IPS DF 6.9 (cell line): ENCODE measurements around the gene RTN3.
A peak's percentile ranks its signal among the peaks of the same experiment; 100 is the strongest.
"Not testable (repeated sequence)": the region's sequence is repeated elsewhere in the genome, so short reads cannot be mapped to it uniquely, and the experiment has no call there.

Source experiments
- DNase-seq: peaks from one replicate; pipeline ENCODE4 v3.0.0-alpha.2; 2013; ENCODE audit warnings: low read depth, low spot score
- H3K27ac ChIP-seq: one replicate; pipeline ENCODE4 v1.5.1; 2013; ENCODE audit warnings: low read length, control low read depth
- H3K27me3 ChIP-seq: 2 replicates; pipeline ENCODE4 v1.6.1; 2013; ENCODE audit warnings: mild to moderate bottlenecking, low read length; ENCODE audit not compliant: control insufficient read depth, insufficient read depth
- H3K36me3 ChIP-seq: 2 replicates; pipeline ENCODE4 v1.6.1; 2013; ENCODE audit warnings: low read length; ENCODE audit not compliant: control insufficient read depth, insufficient read depth
- H3K4me1 ChIP-seq: 2 replicates; pipeline ENCODE4 v1.6.1; 2013; ENCODE audit warnings: low read length; ENCODE audit not compliant: control insufficient read depth, insufficient read depth
- H3K4me3 ChIP-seq: 2 replicates; pipeline ENCODE4 v1.5.1; 2013; ENCODE audit warnings: mild to moderate bottlenecking, low read length
- H3K9me3 ChIP-seq: 2 replicates; pipeline ENCODE4 v1.6.1; 2013; ENCODE audit warnings: low read length, inconsistent platforms; ENCODE audit not compliant: control insufficient read depth, insufficient read depth
- WGBS: extraction: QIAGEN DNeasy Blood & Tissue Kit; methylation state at CpG from one replicate; pipeline ENCODE4 v1.1.7; 2013; ENCODE audit warnings: mixed read lengths, missing lambda C conversion rate; ENCODE audit not compliant: insufficient read length, insufficient coverage; 5-methylcytosine and 5-hydroxymethylcytosine counted together

The RTN3 gene

GRCh38 chr11:63682066-63683021 is 1.0 kb downstream of the RTN3 start:
- DNase-seq: no peak
- WGBS: 100% methylated on average over 1 of the region's 19 CpGs

GRCh38 chr11:63683133-63683991 is 2.1 kb downstream of the RTN3 start:
- Histone ChIP-seq H3K4me1 (no peaks in the 10 kb centered on the region), H3K27ac (no peak overlapping the region), H3K36me3 (no peaks in the 10 kb centered on the region), H3K27me3 (no peaks in the 10 kb centered on the region), H3K9me3 (no peaks in the 10 kb centered on the region), H3K4me3 (peak overlapping the region; percentile 12; the same call in 1 of the 2 replicates)
- WGBS: 100% methylated on average over 3 of the region's 8 CpGs
- DNase-seq: no peak

More at GRCh38 chr11:63682066-63683021, 1.0 kb downstream of the RTN3 start:
- H3K27me3 ChIP-seq: no peaks in the 10 kb centered on the region
- no peaks in the 10 kb centered on the region for H3K36me3 ChIP-seq
- no peaks in the 10 kb centered on the region for H3K9me3 ChIP-seq
- no peaks in the 10 kb centered on the region for H3K4me1 ChIP-seq
- no peak overlapping the region for H3K27ac ChIP-seq
- peak overlapping the region; percentile 88 for H3K4me3 ChIP-seq

GRCh38 chr11:63685158-63685721 is 3.9 kb downstream of the RTN3 start:
- not testable (repeated sequence) for H3K4me3 ChIP-seq, H3K9me3 ChIP-seq, H3K36me3 ChIP-seq, H3K27ac ChIP-seq, H3K4me1 ChIP-seq, DNase-seq, H3K27me3 ChIP-seq
- no CpG with 5 or more reads among the region's 7 CpGs for WGBS

- no peak overlapping the region for H3K4me3 ChIP-seq
- H3K27me3 ChIP-seq: no peaks in the 10 kb centered on the region
- no peak overlapping the region for H3K27ac ChIP-seq
- no peaks in the 10 kb centered on the region for H3K9me3 ChIP-seq
- DNase-seq: no peak
- WGBS: no CpG with 5 or more reads among the region's 2 CpGs
- no peaks in the 10 kb centered on the region for H3K4me1 ChIP-seq
- no peaks in the 10 kb centered on the region for H3K36me3 ChIP-seq
Observed at GRCh38 chr11:63686926-63687325, 5.6 kb downstream of the RTN3 start.

GRCh38 chr11:63687845-63688244 is 6.5 kb downstream of the RTN3 start:
- H3K27me3 ChIP-seq: no peaks in the 10 kb centered on the region
- H3K36me3 ChIP-seq: no peaks in the 10 kb centered on the region
- DNase-seq: no peak
- H3K27ac ChIP-seq: no peak overlapping the region
- no CpG with 5 or more reads among the region's 1 CpG for WGBS
- H3K9me3 ChIP-seq: no peaks in the 10 kb centered on the region
- H3K4me3 ChIP-seq: no peak overlapping the region
- H3K4me1 ChIP-seq: no peaks in the 10 kb centered on the region

GRCh38 chr11:63694596-63694995 is 13.3 kb downstream of the RTN3 start:
- Histone ChIP-seq H3K9me3 (no peaks in the 10 kb centered on the region), H3K4me3 (no peak overlapping the region), H3K36me3 (no peaks in the 10 kb centered on the region), H3K27ac (no peak overlapping the region), H3K4me1 (peaks cover under 1% of the 10 kb centered on the region; the same call in 1 of the 2 replicates), H3K27me3 (no peaks in the 10 kb centered on the region)
- no CpG with 5 or more reads among the region's 7 CpGs for WGBS
- no peak for DNase-seq

GRCh38 chr11:63698976-63699733 is 17.9 kb downstream of the RTN3 start:
- Histone ChIP-seq H3K4me1 (peaks cover 1% of the 10 kb centered on the region; the same call in 1 of the 2 replicates), H3K36me3 (no peaks in the 10 kb centered on the region), H3K4me3 (no peak overlapping the region), H3K9me3 (no peaks in the 10 kb centered on the region), H3K27ac (no peak overlapping the region), H3K27me3 (no peaks in the 10 kb centered on the region)
- WGBS: no CpG with 5 or more reads among the region's 11 CpGs
- no peak for DNase-seq

GRCh38 chr11:63699896-63700295 is 18.6 kb downstream of the RTN3 start:
- WGBS: no CpG with 5 or more reads among the region's 1 CpG
- H3K4me3 ChIP-seq: no peak overlapping the region
- peaks cover 1% of the 10 kb centered on the region; the same call in 1 of the 2 replicates for H3K4me1 ChIP-seq
- H3K27me3 ChIP-seq: no peaks in the 10 kb centered on the region
- H3K9me3 ChIP-seq: no peaks in the 10 kb centered on the region
- DNase-seq: no peak
- no peak overlapping the region for H3K27ac ChIP-seq
- no peaks in the 10 kb centered on the region for H3K36me3 ChIP-seq

GRCh38 chr11:63705526-63705925 is 24.2 kb downstream of the RTN3 start:
- Histone ChIP-seq H3K27ac (no peak overlapping the region), H3K36me3 (no peaks in the 10 kb centered on the region), H3K27me3 (no peaks in the 10 kb centered on the region), H3K9me3 (no peaks in the 10 kb centered on the region), H3K4me3 (no peak overlapping the region), H3K4me1 (no peaks in the 10 kb centered on the region)
- WGBS: no CpG with 5 or more reads among the region's 2 CpGs
- no peak for DNase-seq
